Neural progenitor cell (in vitro differentiated cells): ENCODE data around the gene PSMG4.

ENCODE experiments used
- CTCF ChIP-seq: fragments of 200-600 bp; sonication (generic); IDR thresholded peaks from 2 replicates; pipeline ENCODE4 v1.5.1; 2017; ENCODE audit warnings: antibody characterized with exemption, mild to moderate bottlenecking
- EZH2 ChIP-seq: fragments of 200-600 bp; sonication (generic); IDR thresholded peaks from 2 replicates; pipeline ENCODE4 v1.6.1; 2017; ENCODE audit warnings: antibody characterized with exemption, mild to moderate bottlenecking, moderate library complexity

GRCh38 chr6:3247255-3248146 lies 11.2 kb upstream of the PSMG4 start:
- no peak for TF ChIP-seq CTCF
- no peak for TF ChIP-seq EZH2
